Breast epithelium (tissue), 4 donors: Measurements from ENCODE around the gene OBP2A. TPM values are rescaled to one million over a fixed set of nuclear protein-coding genes. Genes with fewer than 3 reads are reported as not detected.
A peak's percentile ranks its signal among the peaks of the same experiment; 100 is the strongest.

Experiments used
- DNase-seq, 2 donors: peaks; one replicate each; pipeline ENCODE4 v3.0.0-alpha.2; 2019; ENCODE audit warnings: low spot score in 2 of 2
- H3K27ac ChIP-seq, 2 donors: fragments of 200-600 bp; sonication (generic) in 1 of 2; one replicate each; pipeline ENCODE4 v1.5.1; 2016 to 2019; ENCODE audit warnings: mild to moderate bottlenecking in 1 of 2
- H3K27me3 ChIP-seq, 2 donors: fragments of 200-600 bp; sonication (generic) in 1 of 2; one replicate each; pipeline versions ENCODE4 v1.5.1 to v1.6.0; 2017 to 2019; ENCODE audit warnings: control low read depth in 1 of 2, mild to moderate bottlenecking in 1 of 2
- H3K36me3 ChIP-seq: fragments of 200-600 bp; one replicate; pipeline ENCODE4 v1.5.1; 2019
- H3K4me1 ChIP-seq, 2 donors: fragments of 200-600 bp; sonication (generic); one replicate each; pipeline ENCODE4 v1.5.1; 2016 to 2019; ENCODE audit warnings: control low read depth in 1 of 2
- H3K4me3 ChIP-seq, 3 donors: fragments of 200-600 bp; sonication (generic); 1 replicate in 2 of 3; 2 replicates in 1 of 3; pipeline ENCODE4 v1.5.1; 2016 to 2019; ENCODE audit warnings: mild to moderate bottlenecking in 3 of 3, moderate library complexity in 2 of 3
- H3K9me3 ChIP-seq, 2 donors: fragments of 200-600 bp; sonication (generic) in 1 of 2; one replicate each; pipeline ENCODE4 v1.5.1; 2016 to 2019; ENCODE audit warnings: control low read depth in 1 of 2
- CTCF ChIP-seq, 3 donors: fragments of 450-650 bp; IDR thresholded peaks; one replicate each; pipeline ENCODE4 v1.5.1; 2016 to 2017; ENCODE audit warnings: antibody characterized with exemption in 3 of 3, mild to moderate bottlenecking in 3 of 3, moderate library complexity in 3 of 3
- POLR2A ChIP-seq: fragments of 450-650 bp; IDR thresholded peaks from one replicate; pipeline ENCODE4 v1.6.1; 2016; ENCODE audit warnings: antibody characterized with exemption, mild to moderate bottlenecking, moderate library complexity
- POLR2AphosphoS5 ChIP-seq, 3 donors: sonication (generic); formaldehyde crosslinking; IDR thresholded peaks; one replicate each; pipeline ENCODE4 v1.6.1; 2017; ENCODE audit warnings: antibody characterized with exemption in 3 of 3
- intact Hi-C: fragments of 100-400 bp; cut with DNase I; formaldehyde crosslinking; loops from one replicate; pipeline ENCODE4 v1.15.1; 2023; ENCODE audit warnings: low total_unique reads
- total RNA-seq, 3 donors: library from RNA; depleted of rRNA; stranded (reverse); fragments of >200 nt; gene quantifications; one replicate each; pipeline ENCODE4 v1.1.0, GENCODE V29; 2016

The OBP2A gene
- total RNA-seq, 3 donors from 2014 or later = not detected

GRCh38 chr9:135519179-135519971 is 26.6 kb upstream of the OBP2A start:
- Histone ChIP-seq H3K27ac (no peak overlapping the region), H3K4me3 (no peak overlapping the region), H3K27me3 (peaks cover 0 to 18% of the 10 kb centered on the region in 2 donors), H3K9me3 (no peaks in the 10 kb centered on the region), H3K36me3 (no peaks in the 10 kb centered on the region), H3K4me1 (no peaks in the 10 kb centered on the region)
- intact Hi-C loops = loop anchor here (5.0 kb wide), 1 partner anchor 748 kb away; no protein-coding TSS in a partner anchor
- no peak for TF ChIP-seq POLR2AphosphoS5 (IDR thresholded peaks at IDR 0.05)
- no peak for TF ChIP-seq CTCF (IDR thresholded peaks at IDR 0.05)
- TF ChIP-seq POLR2A = no peak
- DNase-seq = no peak

- TF ChIP-seq POLR2AphosphoS5 (IDR thresholded peaks at IDR 0.05) (no peak), POLR2A (no peak), CTCF (IDR thresholded peaks at IDR 0.05) (no peak)
- H3K4me3 ChIP-seq = no peak within 1 kb of the TSS
- no peak for DNase-seq
- H3K27ac ChIP-seq = no peak within 1 kb of the TSS
- H3K4me1 ChIP-seq = no peaks in the 10 kb centered on the region
- peaks cover 0 to 23% of the 10 kb centered on the region in 2 donors for H3K27me3 ChIP-seq
- intact Hi-C loops = no loop called here
- no peaks in the 10 kb centered on the region for H3K9me3 ChIP-seq
- H3K36me3 ChIP-seq = no peaks in the 10 kb centered on the region
Observed at GRCh38 chr9:135520916-135521607, 24.9 kb upstream of the OBP2A start, which contains the start of gene LCN1. Gene LCN1, plus strand, starts transcription at chr9:135521440. Its CDS starts 58 bp downstream, at chr9:135521498.

- Histone ChIP-seq H3K27me3 (peaks cover 0 to 23% of the 10 kb centered on the region in 2 donors), H3K4me1 (no peaks in the 10 kb centered on the region), H3K36me3 (no peaks in the 10 kb centered on the region), H3K4me3 (no peak overlapping the region), H3K27ac (no peak overlapping the region), H3K9me3 (no peaks in the 10 kb centered on the region)
- intact Hi-C loops = no loop called here
- TF ChIP-seq POLR2A = no peak
- DNase-seq = no peak
Observed at GRCh38 chr9:135521608-135522095, 24.3 kb upstream of the OBP2A start.

GRCh38 chr9:135522137-135522877 is 23.6 kb upstream of the OBP2A start:
- H3K27ac ChIP-seq = no peak overlapping the region
- H3K36me3 ChIP-seq = no peaks in the 10 kb centered on the region
- peak in 1 of 2 donors; percentile 43 for DNase-seq
- H3K27me3 ChIP-seq = peaks cover 0 to 23% of the 10 kb centered on the region in 2 donors
- no peak overlapping the region for H3K4me3 ChIP-seq
- no peaks in the 10 kb centered on the region for H3K4me1 ChIP-seq
- intact Hi-C loops = no loop called here
- TF ChIP-seq CTCF (IDR thresholded peaks at IDR 0.05) = no peak
- no peak for TF ChIP-seq POLR2A
- no peak for TF ChIP-seq POLR2AphosphoS5 (IDR thresholded peaks at IDR 0.05)
- H3K9me3 ChIP-seq = no peaks in the 10 kb centered on the region

GRCh38 chr9:135522931-135523330 is 23.0 kb upstream of the OBP2A start:
- TF ChIP-seq POLR2AphosphoS5 (IDR thresholded peaks at IDR 0.05) (no peak), CTCF (IDR thresholded peaks at IDR 0.05) (no peak), POLR2A (no peak)
- Histone ChIP-seq H3K27me3 (peaks cover 0 to 23% of the 10 kb centered on the region in 2 donors), H3K36me3 (no peaks in the 10 kb centered on the region), H3K9me3 (no peaks in the 10 kb centered on the region), H3K4me3 (no peak overlapping the region), H3K4me1 (no peaks in the 10 kb centered on the region), H3K27ac (no peak overlapping the region)
- intact Hi-C loops = no loop called here
- peak in 1 of 2 donors; percentile 34 for DNase-seq
